Measurements from ENCODE around the gene PLEKHF1.

Gene PLEKHF1

GRCh38 chr19:29665215-29665825 is at the start of gene PLEKHF1:
Gene PLEKHF1 (plus strand): TSS chr19:29665461. CDS start chr19:29673840, 8,379 bp downstream.
- no peak for TF ChIP-seq CTCF (IDR thresholded peaks at IDR 0.05; ENCODE audit: control insufficient read depth, extremely low read depth, insufficient read depth)
- H3K4me3 ChIP-seq (ENCODE audit: low read depth, low read length): peak within 1 kb of the TSS; percentile 81
- DNase-seq (ENCODE audit: low read depth): no peak

- H3K4me3 ChIP-seq (ENCODE audit: low read depth, low read length): no peak overlapping the region
- DNase-seq (ENCODE audit: low read depth): no peak
- no peak for TF ChIP-seq CTCF (IDR thresholded peaks at IDR 0.05; ENCODE audit: control insufficient read depth, extremely low read depth, insufficient read depth)
Measured at GRCh38 chr19:29615891-29616425, 49.3 kb upstream of the PLEKHF1 start.

- DNase-seq (ENCODE audit: low read depth): no peak
- no peak for TF ChIP-seq CTCF (IDR thresholded peaks at IDR 0.05; ENCODE audit: control insufficient read depth, extremely low read depth, insufficient read depth)
- no peak overlapping the region for H3K4me3 ChIP-seq (ENCODE audit: low read depth, low read length)
Measured at GRCh38 chr19:29616541-29616940, 48.7 kb upstream of the PLEKHF1 start.

GRCh38 chr19:29617366-29618266 is 47.6 kb upstream of the PLEKHF1 start:
- no peak overlapping the region for H3K4me3 ChIP-seq (ENCODE audit: low read depth, low read length)
- DNase-seq (ENCODE audit: low read depth): no peak
- TF ChIP-seq CTCF (IDR thresholded peaks at IDR 0.05; ENCODE audit: control insufficient read depth, extremely low read depth, insufficient read depth): no peak

GRCh38 chr19:29618434-29618833 is 46.8 kb upstream of the PLEKHF1 start:
- no peak for DNase-seq (ENCODE audit: low read depth)
- no peak overlapping the region for H3K4me3 ChIP-seq (ENCODE audit: low read depth, low read length)
- no peak for TF ChIP-seq CTCF (IDR thresholded peaks at IDR 0.05; ENCODE audit: control insufficient read depth, extremely low read depth, insufficient read depth)

GRCh38 chr19:29618871-29619270 is 46.4 kb upstream of the PLEKHF1 start:
- DNase-seq (ENCODE audit: low read depth): no peak
- no peak for TF ChIP-seq CTCF (IDR thresholded peaks at IDR 0.05; ENCODE audit: control insufficient read depth, extremely low read depth, insufficient read depth)
- H3K4me3 ChIP-seq (ENCODE audit: low read depth, low read length): no peak overlapping the region
